Panc1 (cell line): ENCODE data around the gene WDR27. TPM values are rescaled to one million over a fixed set of nuclear protein-coding genes. Genes with fewer than 3 reads are reported as not detected.

Experiments
- ATAC-seq: fragments of 200-7000 bp; cut with Tn5 transposase; 2 replicates; pipeline ENCODE4 v1.9.1; 2020; ENCODE audit warnings: mild to moderate bottlenecking, moderate library complexity
- BruUV-seq: library from RNA; stranded (reverse); fragments of 400-500 nt; replicated peaks from 2 replicates; lab custom pipeline; 2021; lab: Mats Ljungman, UMichigan
- CTCF ChIA-PET: fragments of 300-600 bp; sonication (Branson Sonifier 250); formaldehyde crosslinking; loops from one replicate; lab custom pipeline; 2022; ENCODE audit warnings: antibody characterized with exemption; lab: Charles Lee
- POLR2A ChIA-PET: fragments of 300-600 bp; sonication (Branson Sonifier 250); formaldehyde crosslinking; loops from one replicate; lab custom pipeline; 2022; ENCODE audit warnings: antibody characterized with exemption; lab: Charles Lee
- DNase-seq: peaks from one replicate; pipeline ENCODE4 v3.0.0-alpha.2; 2010; ENCODE audit warnings: low read depth, low spot score
- H3K27ac ChIP-seq: 2 replicates; pipeline ENCODE4 v1.5.1; 2011; ENCODE audit warnings: mild to moderate bottlenecking, low read length, inconsistent platforms
- H3K27me3 ChIP-seq: fragments of 200-500 bp; sonication (Bioruptor generic); 2 replicates; pipeline ENCODE4 v1.6.0; 2014; ENCODE audit warnings: low read length, inconsistent platforms; ENCODE audit not compliant: control insufficient read depth, insufficient read depth
- H3K36me3 ChIP-seq: fragments of 200-500 bp; sonication (Bioruptor generic); 2 replicates; pipeline ENCODE4 v1.5.1; 2014; ENCODE audit warnings: inconsistent platforms, mild to moderate bottlenecking, low read length, moderate library complexity; ENCODE audit not compliant: control insufficient read depth, insufficient read depth
- H3K4me1 ChIP-seq: 2 replicates; pipeline ENCODE4 v1.5.1; 2011; ENCODE audit warnings: inconsistent platforms, mild to moderate bottlenecking, low read length, moderate library complexity; ENCODE audit not compliant: control insufficient read depth, insufficient read depth
- H3K4me3 ChIP-seq, 2 experiments: 2 replicates each; pipeline ENCODE4 v1.5.1; 2011 to 2012; ENCODE audit warnings: low read depth in 2 of 2, low read length in 2 of 2, mild to moderate bottlenecking in 2 of 2, inconsistent platforms in 1 of 2, moderate library complexity in 1 of 2
- H3K9me3 ChIP-seq: fragments of 200-500 bp; sonication (Bioruptor generic); 2 replicates; pipeline ENCODE4 v1.5.1; 2014; ENCODE audit warnings: low read depth, mild to moderate bottlenecking, inconsistent platforms, low read length, moderate library complexity; ENCODE audit not compliant: control insufficient read depth, insufficient read depth
- POLR2AphosphoS5 ChIP-seq: IDR thresholded peaks from 2 replicates; pipeline ENCODE4 v1.6.1; 2012; ENCODE audit warnings: mild to moderate bottlenecking, low read depth, low read length, moderate library complexity
- SIN3A ChIP-seq: IDR thresholded peaks from 2 replicates; pipeline ENCODE4 v1.6.1; 2012; ENCODE audit warnings: low read depth, mild to moderate bottlenecking, low read length, moderate library complexity, borderline replicate concordance; ENCODE audit not compliant: insufficient read depth
- TCF7L2 ChIP-seq: IDR thresholded peaks from 2 replicates; pipeline ENCODE4 v1.6.1; 2011; ENCODE audit warnings: mild to moderate bottlenecking, low read depth, low read length, inconsistent platforms
- in situ Hi-C: cut with HindIII; loops from 2 replicates; pipeline ENCODE4 v1.10.0; 2016; ENCODE audit warnings: low sequenced_read_pairs, low pct_unique_long_range_greater_than_20kb
- intact Hi-C: fragments of 100-400 bp; cut with micrococcal nuclease; formaldehyde crosslinking; loops from one replicate; pipeline ENCODE4 v1.10.0; 2022; ENCODE audit not compliant: unreplicated experiment
- total RNA-seq: library from RNA; stranded (reverse); gene quantifications from one replicate; pipeline ENCODE4 v1.2.1, GENCODE V29; 2021; ENCODE audit not compliant: unreplicated experiment
- TF ChIP-seq, protein P1 (sequence below), 2 experiments: IDR thresholded peaks; 2 replicates each; pipeline ENCODE4 v1.6.1; 2011 to 2012; ENCODE audit warnings: low read depth in 2 of 2, control low read depth in 1 of 2, low read length in 1 of 2, mild to moderate bottlenecking in 1 of 2, moderate library complexity in 1 of 2; ENCODE audit not compliant: insufficient read depth in 1 of 2
- TF ChIP-seq, protein P2 (sequence below): fragments of 450-650 bp; IDR thresholded peaks from 2 replicates; pipeline ENCODE4 v1.5.1; 2017; ENCODE audit warnings: mild to moderate bottlenecking

WDR27 gene
- total RNA-seq, 1 experiment from 2014 or later = 56.3 TPM

DNA sequence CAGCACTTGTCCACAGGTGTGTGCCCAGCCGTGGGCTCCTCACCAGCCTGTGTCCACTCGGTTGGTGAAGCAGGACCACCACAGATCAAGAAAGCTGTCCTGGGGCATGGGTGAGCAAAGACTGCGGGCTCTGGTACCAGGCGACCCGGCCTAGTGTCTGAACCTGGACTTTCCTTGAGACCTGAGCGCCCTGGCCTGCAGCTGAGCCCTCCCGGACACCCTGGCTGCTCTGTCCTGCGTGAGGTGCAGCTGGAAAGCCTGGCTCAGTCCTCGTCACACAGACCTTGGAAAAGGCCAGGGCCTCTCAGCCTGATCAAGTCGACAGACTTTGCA is 247.0 kb downstream of the WDR27 start:
- no peak overlapping the region for H3K27ac ChIP-seq
- CTCF ChIA-PET = no interaction called here
- intact Hi-C loops = no loop called here

DNA sequence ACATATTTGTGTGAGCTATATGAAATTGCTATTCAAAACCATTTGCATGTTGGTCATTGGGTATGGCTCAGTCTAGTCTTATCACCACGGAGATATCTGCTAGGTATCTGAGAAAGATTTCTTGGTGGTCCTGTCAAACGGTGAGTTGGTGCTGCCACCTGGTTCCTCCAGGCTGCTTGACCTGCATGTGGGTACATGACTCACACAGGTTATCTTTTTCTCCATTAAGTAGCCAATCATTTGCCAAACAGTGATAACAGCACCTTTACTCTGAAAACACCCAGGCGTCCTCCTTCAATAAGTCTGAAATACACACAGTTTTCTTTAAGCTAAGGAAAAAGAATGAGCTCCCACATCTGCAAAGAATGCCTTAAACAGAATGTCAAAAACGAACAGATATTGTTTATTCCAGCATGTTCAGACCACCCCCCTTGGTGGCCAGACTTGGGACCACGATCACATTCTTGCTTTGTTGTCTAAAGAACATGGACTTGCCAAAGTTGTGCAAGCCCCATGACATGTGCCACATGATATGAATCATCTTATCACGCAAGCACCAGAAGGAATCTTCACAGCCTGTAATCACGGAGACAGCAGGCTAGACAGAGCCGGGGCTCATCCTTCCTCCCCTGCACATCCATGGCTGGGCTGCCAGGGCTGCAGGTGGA is 247.5 kb downstream of the WDR27 start:
- Histone ChIP-seq H3K4me1 (peaks cover 20% of the 10 kb centered on the region), H3K36me3 (no peaks in the 10 kb centered on the region), H3K27ac (no peak overlapping the region), H3K27me3 (no peaks in the 10 kb centered on the region), H3K9me3 (no peaks in the 10 kb centered on the region), H3K4me3 (no peak overlapping the region)
- no TSS peak for BruUV-seq
- in situ Hi-C loops (no loop called here), intact Hi-C loops (no loop called here)
- ChIA-PET POLR2A (interaction anchor here (0.6 kb wide), 1 partner anchor 254 kb away, joined by 3 read pairs; no protein-coding TSS in a partner anchor), CTCF (no interaction called here)
- ATAC-seq (no peak), DNase-seq (no peak)
- TF ChIP-seq, protein P1, sequence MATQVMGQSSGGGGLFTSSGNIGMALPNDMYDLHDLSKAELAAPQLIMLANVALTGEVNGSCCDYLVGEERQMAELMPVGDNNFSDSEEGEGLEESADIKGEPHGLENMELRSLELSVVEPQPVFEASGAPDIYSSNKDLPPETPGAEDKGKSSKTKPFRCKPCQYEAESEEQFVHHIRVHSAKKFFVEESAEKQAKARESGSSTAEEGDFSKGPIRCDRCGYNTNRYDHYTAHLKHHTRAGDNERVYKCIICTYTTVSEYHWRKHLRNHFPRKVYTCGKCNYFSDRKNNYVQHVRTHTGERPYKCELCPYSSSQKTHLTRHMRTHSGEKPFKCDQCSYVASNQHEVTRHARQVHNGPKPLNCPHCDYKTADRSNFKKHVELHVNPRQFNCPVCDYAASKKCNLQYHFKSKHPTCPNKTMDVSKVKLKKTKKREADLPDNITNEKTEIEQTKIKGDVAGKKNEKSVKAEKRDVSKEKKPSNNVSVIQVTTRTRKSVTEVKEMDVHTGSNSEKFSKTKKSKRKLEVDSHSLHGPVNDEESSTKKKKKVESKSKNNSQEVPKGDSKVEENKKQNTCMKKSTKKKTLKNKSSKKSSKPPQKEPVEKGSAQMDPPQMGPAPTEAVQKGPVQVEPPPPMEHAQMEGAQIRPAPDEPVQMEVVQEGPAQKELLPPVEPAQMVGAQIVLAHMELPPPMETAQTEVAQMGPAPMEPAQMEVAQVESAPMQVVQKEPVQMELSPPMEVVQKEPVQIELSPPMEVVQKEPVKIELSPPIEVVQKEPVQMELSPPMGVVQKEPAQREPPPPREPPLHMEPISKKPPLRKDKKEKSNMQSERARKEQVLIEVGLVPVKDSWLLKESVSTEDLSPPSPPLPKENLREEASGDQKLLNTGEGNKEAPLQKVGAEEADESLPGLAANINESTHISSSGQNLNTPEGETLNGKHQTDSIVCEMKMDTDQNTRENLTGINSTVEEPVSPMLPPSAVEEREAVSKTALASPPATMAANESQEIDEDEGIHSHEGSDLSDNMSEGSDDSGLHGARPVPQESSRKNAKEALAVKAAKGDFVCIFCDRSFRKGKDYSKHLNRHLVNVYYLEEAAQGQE (IDR thresholded peaks at IDR 0.05; ENCODE audit: insufficient read depth in 1 of 2, low read depth in 2 of 2, low read length in 1 of 2) = no peak
- TF ChIP-seq POLR2AphosphoS5 (no peak), SIN3A (no peak), TCF7L2 (no peak)
- TF ChIP-seq, protein P2, sequence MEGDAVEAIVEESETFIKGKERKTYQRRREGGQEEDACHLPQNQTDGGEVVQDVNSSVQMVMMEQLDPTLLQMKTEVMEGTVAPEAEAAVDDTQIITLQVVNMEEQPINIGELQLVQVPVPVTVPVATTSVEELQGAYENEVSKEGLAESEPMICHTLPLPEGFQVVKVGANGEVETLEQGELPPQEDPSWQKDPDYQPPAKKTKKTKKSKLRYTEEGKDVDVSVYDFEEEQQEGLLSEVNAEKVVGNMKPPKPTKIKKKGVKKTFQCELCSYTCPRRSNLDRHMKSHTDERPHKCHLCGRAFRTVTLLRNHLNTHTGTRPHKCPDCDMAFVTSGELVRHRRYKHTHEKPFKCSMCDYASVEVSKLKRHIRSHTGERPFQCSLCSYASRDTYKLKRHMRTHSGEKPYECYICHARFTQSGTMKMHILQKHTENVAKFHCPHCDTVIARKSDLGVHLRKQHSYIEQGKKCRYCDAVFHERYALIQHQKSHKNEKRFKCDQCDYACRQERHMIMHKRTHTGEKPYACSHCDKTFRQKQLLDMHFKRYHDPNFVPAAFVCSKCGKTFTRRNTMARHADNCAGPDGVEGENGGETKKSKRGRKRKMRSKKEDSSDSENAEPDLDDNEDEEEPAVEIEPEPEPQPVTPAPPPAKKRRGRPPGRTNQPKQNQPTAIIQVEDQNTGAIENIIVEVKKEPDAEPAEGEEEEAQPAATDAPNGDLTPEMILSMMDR = no peak

More for the DNA sequence above, 247.0 kb downstream of the WDR27 start:
- H3K4me1 ChIP-seq = peaks cover 20% of the 10 kb centered on the region
- DNase-seq = no peak
- no TSS peak for BruUV-seq
- no peaks in the 10 kb centered on the region for H3K36me3 ChIP-seq
- TF ChIP-seq SIN3A = no peak
- TF ChIP-seq TCF7L2 = no peak
- TF ChIP-seq, protein P2 = no peak
- TF ChIP-seq POLR2AphosphoS5 = no peak
- TF ChIP-seq, protein P1 (IDR thresholded peaks at IDR 0.05; ENCODE audit: insufficient read depth in 1 of 2, low read depth in 2 of 2, low read length in 1 of 2) = no peak
- no peaks in the 10 kb centered on the region for H3K9me3 ChIP-seq
- in situ Hi-C loops = no loop called here
- H3K4me3 ChIP-seq = no peak overlapping the region
- no peaks in the 10 kb centered on the region for H3K27me3 ChIP-seq
- no peak for ATAC-seq
- POLR2A ChIA-PET = interaction anchor here (0.6 kb wide), 1 partner anchor 254 kb away, joined by 3 read pairs; no protein-coding TSS in a partner anchor
